Medulla oblongata (tissue), 1 donor: ENCODE data around the gene JUNB.
A peak's percentile ranks its signal among the peaks of the same experiment; 100 is the strongest.
"Not testable (repeated sequence)": the region's sequence is repeated elsewhere in the genome, so short reads cannot be mapped to it uniquely, and the experiment has no call there.

Experiments used
- DNase-seq: peaks from one replicate; pipeline ENCODE4 v3.0.0-alpha.2; 2015; ENCODE audit errors: extremely low spot score

JUNB gene

GRCh38 chr19:12789098-12789903, 2.0 kb upstream of the JUNB start:
- no peak for DNase-seq

GRCh38 chr19:12789904-12790619, 1.2 kb upstream of the JUNB start:
- peak; percentile 96 for DNase-seq

GRCh38 chr19:12790628-12791344, 500 bp upstream of the JUNB start:
- DNase-seq, result peak; percentile 48

- DNase-seq, result peak; percentile 55
Observed at GRCh38 chr19:12792051-12792852, 966 bp downstream of the JUNB start.

- DNase-seq, result no peak
Observed at GRCh38 chr19:12792853-12793289, 1.6 kb downstream of the JUNB start.

- peak; percentile 97 for DNase-seq
Observed at GRCh38 chr19:12793290-12794195, 2.3 kb downstream of the JUNB start.

GRCh38 chr19:12794196-12794941, 3.1 kb downstream of the JUNB start:
- DNase-seq, result no peak

GRCh38 chr19:12794971-12795381, 3.7 kb downstream of the JUNB start:
- no peak for DNase-seq

- peak; percentile 92 for DNase-seq
Observed at GRCh38 chr19:12796146-12797071, 5.1 kb downstream of the JUNB start.

- no peak for DNase-seq
Observed at GRCh38 chr19:12797141-12797587, 5.9 kb downstream of the JUNB start.

- DNase-seq, result not testable (repeated sequence)
Observed at GRCh38 chr19:12797607-12798006, 6.3 kb downstream of the JUNB start.

- no peak for DNase-seq
Observed at GRCh38 chr19:12799742-12800465, 8.6 kb downstream of the JUNB start.

GRCh38 chr19:12800466-12800770, 9.1 kb downstream of the JUNB start:
- DNase-seq, result no peak

- DNase-seq, result no peak
Observed at GRCh38 chr19:12800923-12801465, 9.7 kb downstream of the JUNB start.

GRCh38 chr19:12801466-12802266, 10.4 kb downstream of the JUNB start, which contains the start of the genes PRDX2 and THSD8:
PRDX2 (minus strand) TSS chr19:12801800; CDS start chr19:12801261, 539 bp downstream.
THSD8 (plus strand) TSS chr19:12802069; CDS start chr19:12802072, 3 bp downstream.
- peak; percentile 78 for DNase-seq

GRCh38 chr19:12802267-12803106, 11.2 kb downstream of the JUNB start:
- DNase-seq, result no peak
